SIG-M5 (cell line): ENCODE results near the gene ATP9B.
"Not testable (repeated sequence)": the region's sequence is repeated elsewhere in the genome, so short reads cannot be mapped to it uniquely, and the experiment has no call there.

Source experiments
- DNase-seq: peaks from one replicate; lab custom pipeline; 2025; lab: John Stamatoyannopoulos, UW

ATP9B gene

DNA sequence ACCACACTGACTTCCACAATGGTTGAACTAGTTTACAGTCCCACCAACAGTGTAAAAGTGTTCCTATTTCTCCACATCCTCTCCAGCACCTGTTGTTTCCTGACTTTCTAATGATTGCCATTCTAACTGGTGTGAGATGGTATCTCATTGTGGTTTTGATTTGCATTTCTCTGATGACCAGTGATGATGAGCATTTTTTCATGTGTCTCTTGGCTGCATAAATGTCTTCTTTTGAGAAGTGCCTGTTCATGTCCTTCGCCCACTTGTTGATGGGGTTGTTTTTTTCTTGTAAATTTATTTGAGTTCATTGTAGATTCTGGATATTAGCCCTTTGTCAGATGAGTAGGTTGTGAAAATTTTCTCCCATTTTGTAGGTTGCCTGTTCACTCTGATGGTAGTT, 216.0 kb downstream of the ATP9B start:
- DNase-seq, result not testable (repeated sequence)

DNA sequence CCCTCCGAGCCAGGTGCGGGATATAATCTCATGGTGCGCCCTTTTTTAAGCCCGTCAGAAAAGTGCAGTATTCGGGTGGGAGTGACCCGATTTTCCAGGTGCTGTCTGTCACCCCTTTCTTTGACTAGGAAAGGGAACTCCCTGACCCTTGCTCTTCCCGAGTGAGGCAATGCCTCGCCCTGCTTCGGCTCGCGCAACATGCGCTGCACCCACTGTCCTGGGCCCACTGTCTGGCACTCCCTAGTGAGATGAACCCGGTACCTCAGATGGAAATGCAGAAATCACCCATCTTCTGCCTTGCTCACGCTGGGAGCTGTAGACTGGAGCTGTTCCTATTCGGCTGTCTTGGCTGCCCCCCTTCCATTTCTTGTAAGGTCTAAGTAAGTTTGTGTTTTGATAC, 221.2 kb downstream of the ATP9B start:
- DNase-seq, result not testable (repeated sequence)

DNA sequence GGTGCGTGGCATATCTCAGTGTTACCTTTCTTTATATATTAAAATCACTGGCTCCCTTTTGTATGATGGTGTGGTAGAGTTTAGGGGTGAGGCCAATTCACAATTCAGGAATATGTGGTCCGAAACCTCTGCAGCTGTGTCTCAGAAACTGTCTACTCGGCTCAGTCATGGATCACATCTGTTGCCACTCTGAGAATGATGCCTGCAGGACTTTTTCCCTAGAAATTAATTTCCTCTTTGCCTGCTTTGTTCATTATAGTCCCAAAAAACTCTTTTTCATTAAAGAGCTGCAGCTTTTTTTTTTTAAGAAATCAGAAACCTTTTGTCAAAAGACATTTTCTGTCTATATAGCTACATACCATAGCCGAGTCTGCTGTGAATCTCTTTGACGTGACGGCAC, 221.7 kb downstream of the ATP9B start:
- DNase-seq, result no peak

DNA sequence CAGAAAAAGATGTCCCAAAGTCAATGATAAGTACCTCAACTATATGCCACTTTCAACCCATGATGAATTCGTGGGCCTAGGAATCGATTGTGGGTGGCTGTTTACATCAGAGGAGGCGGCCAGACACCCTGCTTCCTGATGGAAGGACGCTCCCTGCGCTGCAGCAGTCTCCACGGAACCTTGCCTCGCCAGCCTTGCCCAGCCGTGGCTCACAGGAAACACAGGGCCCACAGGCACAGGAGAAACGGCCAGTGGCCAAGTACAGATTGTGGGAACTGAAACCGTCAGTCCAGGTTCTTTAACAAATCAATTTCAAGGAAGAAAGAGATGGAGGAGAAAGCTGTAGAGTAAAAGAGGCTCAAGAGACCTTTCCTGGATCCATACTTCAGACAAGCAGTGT, 225.0 kb downstream of the ATP9B start:
- no peak for DNase-seq

DNA sequence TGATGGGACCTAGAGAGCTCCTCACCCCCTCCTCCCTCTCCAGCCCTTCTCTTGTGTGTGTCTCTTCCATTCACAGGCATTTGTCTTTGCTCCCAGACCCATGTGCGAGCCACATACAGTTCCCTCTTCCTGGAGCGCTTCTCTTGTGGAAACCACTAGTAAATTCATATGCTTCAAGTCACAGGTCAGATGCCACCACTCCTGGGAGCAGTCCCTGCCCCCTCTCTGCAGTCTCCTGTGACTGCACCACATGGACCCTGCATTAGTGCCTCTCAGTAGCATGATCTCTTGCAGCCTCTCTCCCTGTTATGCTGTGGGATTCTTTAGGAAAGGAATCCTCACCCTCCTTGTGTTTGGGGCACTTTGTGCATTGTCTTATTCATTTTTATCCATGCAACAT, 230.1 kb downstream of the ATP9B start:
- no peak for DNase-seq

DNA sequence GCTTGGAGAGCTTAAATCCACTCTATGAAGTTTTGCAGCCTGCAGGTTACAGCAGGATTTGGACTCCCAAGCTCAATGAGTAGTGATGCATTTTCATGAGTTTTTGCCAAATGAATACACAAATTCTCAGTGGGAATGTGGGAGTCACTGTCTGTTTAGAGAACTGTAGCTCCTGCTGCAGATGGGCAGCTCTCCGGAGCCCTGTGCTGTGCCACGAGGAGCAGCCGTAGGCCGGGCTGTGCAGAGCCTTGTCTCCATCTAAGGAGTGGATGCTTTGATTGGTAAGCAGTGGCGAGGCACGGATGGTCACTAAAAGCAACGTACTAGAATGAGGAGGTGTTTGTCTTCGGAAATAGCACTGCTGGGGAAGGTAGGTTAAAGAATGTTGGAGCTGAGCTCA, 230.5 kb downstream of the ATP9B start:
- DNase-seq, result no peak

DNA sequence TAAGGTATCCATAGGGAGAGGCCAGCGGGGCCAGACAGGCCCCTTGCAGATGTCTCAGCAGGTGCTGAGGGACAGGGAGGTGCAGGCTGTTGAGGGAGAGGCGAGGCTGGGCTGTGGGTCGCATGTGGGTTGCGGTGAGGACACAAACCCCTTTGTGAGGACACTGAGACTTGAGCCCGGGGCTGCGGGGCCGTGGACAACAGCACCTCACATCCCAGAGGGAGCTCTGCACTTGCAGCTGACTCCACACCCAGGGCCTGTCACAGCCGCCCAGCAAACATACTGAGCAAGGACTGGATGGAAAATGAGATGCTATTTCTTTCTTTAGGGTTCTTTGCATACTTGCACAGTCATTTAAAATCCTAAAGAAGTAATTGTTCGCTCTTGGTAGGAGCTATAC, 231.2 kb downstream of the ATP9B start:
- no peak for DNase-seq

DNA sequence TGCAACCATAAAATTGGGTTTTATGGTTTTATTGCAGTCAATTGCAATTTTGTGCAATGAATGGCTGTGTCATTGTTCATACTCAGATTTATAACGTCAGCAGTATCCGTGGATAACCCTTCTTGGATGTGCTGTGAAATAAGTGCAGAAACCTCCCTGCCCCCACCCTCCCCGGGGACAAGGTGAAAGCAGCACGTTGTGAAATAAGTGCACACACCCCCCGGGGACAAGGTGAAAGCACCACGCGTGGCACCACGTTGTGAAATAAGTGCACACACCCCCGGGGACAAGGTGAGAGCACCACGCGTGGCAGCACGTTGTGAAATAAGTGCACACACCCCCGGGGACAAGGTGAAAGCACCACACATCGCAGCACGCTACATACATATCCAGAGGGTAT, 232.9 kb downstream of the ATP9B start:
- DNase-seq, result no peak

DNA sequence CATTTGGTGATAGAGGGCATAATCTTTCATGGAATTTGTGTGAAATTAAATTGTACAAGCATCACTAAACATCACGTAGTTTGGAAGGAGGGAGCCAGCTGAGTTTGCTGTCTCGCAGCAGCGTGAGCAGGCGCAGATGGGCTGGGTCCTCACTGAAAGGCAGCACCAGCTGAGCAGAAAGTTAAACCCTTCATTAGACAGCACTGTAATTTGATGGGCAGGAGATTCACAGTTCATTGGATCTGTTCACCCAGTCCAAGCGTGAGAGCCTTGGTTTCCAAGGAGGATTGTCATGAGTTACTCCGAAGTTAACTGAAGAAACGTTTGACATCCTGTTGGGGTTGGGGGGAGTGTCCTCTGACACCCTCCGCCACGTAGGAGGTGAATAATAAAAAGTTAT, 236.7 kb downstream of the ATP9B start:
- DNase-seq, result no peak

DNA sequence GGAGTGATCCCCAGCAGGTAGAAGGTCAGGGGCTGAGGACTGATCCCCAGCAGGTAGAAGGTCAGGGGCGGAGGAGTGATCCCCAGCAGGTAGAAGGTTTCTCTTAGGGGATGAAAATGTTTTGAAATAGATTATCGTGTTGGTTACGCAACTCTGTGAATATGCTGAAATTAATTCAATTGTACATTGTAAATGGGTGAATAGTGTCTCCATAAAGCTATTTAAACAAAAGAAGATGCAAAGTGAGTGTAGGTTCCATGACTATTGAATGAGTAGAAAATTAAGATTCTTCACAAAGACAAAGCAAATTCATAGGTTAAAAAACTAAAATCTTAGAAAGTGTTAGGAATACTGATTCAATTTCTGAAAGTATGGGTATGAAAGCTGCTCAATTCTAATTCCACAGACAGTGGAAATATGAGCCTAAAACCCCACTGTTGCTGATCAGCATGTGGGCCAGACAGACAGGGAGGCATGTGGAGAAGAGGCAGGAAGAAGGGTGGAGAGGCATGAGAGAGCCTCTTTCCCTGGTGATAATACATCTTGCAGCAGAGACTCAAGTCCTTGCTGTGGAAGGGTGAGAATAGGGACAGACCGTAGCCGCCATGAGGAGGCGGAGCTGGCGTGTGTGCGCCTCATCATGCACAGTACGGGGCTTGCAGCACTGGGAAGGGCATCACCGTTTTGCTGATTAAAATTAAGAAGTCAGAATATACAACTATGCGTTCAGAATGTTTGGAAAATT, 240.6 kb downstream of the ATP9B start:
- DNase-seq, result no peak

DNA sequence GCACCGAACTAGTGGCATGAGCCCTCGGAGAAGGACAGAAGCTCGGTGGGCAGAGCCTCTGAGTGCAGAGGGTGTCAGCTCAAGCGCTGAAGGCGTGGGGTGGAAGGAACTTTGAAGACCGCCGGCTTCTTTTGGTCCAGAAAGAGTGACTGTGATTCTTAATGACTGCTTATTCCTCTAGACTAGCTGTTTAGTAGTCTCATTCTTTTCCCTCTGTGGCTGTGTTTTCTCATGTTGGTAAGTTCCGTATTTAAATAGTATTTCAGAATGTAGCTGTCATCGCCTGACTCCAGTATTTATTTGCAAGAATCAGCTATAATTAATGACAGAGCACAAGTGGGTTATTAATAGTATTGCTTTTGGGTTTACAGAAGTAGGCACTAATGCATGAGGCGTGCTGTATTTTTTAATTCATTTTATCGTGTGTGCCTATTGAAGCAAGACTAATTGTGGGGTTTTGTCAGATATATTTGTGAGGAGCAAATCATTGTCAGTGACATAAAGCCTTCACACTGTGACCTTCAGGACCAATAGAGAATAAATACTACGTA, 245.7 kb downstream of the ATP9B start:
- no peak for DNase-seq

DNA sequence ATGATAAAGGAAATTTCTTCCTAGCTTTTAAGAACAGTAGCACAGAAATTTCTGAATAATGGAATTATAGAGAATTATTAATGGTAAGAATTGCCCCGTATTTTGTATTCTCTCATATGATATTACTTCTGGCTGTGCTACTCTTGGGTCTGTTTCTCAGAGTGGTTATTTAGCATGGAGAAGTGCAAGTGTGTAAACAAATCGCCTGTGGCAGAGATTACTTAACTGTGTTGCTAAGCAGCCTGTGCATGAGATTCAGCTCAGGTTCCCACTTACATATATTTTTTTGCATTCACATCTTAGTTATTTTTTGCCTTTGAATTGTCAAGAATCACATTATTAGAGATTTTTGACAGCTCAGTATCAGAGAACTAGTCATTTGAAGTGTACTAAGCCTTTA, 246.4 kb downstream of the ATP9B start:
- no peak for DNase-seq

DNA sequence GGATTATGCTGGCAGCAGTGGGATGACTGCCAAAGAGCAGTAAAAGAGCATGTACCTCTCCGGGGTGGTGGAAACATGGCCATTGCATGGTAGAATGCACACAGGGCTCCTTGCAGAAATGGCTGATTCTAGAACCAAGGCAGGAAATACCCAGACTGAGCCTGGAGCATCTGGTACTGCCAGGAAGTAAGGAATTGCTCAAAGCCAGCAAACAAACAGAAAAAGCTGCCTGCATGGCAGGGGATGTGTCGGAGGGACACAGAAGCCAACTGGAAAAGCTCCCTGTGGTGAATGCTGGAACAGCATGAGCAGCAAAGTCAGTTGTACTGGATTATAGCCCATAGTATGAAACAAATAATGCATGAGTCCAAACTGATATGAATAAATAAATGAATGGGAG, 248.5 kb downstream of the ATP9B start:
- no peak for DNase-seq

DNA sequence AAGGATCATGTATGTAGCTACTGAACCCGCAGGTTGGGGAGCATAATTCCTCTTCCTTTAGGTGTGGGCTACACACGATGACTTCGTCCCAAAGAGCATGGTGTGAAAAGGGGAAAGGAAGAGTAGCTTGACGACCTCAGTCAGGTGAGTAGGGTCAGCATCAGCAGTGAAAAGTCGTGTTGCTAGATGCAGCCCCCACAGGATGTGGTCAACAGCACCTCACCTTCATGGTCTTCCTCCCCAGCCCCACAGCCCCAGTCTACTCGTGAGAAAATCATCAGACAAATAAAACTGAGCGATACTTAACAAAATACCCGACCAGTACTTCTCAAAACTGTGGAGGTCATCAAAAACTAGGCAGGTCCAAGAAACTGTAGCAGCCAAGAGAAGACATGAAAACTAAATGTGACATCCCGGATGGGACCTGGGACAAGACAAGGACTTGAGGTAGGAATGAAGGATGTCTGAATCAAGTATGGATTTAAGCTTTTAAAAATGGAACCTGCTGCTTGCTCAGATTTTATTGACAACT, 249.0 kb downstream of the ATP9B start:
- no peak for DNase-seq

DNA sequence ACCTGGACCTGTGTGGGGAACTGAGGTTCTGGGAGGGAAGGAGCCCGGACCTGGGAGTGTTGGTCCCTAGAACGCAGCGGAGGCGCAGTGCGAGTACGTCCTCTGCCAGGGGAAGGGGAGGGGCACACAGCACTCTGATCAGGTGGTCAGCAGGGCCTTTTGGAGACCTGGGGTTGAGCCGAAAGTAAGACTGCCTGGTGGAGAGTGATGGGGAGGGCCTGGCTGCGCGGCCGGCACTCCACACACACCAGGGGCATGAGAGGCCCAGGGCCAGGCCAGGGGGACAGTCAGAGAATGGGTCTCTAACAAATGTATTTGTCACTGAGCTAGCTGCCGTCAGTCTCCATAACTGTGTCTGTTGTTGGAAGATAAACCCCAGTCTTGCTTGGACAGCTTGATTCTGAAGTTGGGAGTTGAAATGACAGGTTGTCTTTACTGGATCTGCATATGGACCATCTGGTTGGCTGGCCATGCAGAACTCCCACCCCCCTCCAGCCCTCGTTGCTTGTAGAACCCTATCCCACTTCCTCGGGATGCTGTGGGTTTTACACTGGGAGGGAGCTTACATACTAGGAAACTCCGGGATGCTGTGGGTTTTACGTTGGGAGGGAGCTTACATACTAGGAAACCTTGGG, 251.1 kb downstream of the ATP9B start:
- no peak for DNase-seq

DNA sequence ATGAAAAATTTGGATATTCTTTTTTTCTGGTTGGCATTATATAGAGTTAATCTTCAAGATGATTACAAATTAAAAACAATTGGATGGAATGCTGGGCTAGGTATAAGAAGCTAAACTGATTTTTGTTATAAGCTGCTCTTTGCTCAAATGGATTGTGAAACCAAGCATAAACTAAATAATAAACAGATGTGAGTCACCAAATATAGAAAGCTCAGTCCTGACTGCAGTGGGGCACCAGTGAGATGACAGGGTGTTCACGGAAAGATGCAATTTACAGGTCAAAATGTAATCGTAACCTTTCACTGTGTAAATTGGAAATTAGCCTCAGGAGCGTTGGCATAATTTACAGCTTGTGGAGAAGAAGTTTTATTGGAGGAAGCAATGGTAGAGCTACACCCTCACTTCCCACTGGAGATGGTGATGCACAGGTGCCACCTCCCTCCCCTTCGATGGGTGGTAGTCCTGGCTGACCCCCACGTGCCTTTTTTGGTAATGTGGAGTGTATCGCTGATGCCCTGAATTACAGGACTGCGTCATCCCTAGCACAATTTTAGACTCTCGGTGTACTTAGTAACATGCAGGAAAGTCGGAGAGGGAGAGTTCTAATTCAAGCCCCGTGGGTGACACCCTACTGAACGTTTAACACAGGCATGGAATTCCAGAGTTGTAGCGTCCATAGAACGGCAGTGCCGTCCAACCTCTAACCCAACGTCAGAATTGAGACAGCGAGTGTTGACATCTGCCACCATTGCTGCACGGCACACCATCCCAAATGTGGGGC, 252.6 kb downstream of the ATP9B start:
- DNase-seq, result no peak

DNA sequence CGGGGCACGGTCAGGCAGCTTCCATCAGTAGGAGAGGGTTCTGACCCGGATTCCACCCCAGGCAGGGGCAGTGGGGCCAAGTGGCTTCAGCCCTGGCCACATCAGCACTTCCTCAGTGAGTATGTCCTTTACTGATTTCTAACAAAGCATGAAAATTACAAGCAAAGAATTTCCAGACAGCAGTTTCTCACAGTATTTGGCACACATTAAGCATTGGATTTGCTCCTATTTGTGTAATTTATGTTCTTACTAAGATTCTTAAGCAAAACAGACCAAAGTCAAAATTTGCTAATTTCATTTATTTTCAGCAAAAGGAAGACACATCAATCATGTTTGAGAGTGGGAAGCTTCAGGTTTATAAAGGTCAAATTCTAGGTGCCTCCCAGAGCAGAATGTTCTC, 253.2 kb downstream of the ATP9B start:
- no peak for DNase-seq

DNA sequence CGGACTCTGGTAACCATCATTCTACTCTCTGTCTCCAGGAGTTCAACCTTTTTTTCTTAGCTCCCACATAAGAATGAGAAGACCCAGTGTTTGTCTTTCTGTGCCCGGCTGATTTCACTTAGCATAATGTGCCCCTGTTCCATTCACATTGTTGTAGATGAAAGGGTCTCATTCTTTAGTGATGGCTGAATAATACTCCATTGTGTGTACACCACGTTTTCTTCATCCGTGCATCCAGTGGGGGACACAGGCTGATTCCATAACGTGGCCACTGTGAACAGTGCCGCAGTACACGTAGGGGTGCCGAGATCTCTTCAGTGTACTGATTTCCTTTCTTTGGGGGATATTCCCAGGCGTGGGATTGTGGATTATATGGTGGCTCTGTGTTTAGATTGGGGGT, 254.3 kb downstream of the ATP9B start:
- no peak for DNase-seq

DNA sequence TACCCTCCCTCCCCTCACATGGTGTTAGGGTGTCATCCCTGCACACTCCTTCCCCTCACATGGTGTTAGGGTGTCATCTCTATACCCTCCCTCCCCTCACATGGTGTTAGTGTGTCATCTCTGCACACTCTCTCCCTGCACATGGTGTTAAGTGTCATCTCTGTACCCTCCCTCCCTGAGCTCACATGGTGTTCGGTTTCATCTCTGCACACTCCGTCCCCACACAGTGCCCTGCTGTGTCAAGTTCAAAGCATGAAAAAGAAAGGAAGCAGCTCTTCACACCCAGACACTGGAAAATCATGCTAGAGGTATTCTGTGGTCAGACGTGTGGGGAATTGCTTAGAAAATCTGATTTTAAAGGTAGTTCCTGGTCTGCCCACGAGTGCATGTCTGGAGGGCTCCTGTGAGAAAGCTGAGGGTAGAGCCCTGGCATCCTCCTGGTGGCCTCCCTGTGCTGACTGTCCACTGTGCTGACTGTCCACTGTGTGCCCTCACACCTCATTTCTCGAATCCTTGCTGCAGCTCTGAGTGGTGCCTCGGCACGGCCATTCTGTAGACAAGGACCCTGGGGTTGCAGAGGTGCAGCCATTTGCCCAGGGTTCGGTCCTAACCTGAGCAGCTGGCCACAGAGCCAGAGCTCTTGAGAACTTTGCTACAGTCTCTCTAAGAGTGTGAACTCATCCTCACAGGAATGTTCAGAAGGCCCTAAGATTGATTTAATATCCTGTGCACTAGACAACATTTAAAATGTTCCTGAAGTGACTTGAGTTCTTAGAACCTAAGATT, 257.4 kb downstream of the ATP9B start:
- DNase-seq, result no peak

DNA sequence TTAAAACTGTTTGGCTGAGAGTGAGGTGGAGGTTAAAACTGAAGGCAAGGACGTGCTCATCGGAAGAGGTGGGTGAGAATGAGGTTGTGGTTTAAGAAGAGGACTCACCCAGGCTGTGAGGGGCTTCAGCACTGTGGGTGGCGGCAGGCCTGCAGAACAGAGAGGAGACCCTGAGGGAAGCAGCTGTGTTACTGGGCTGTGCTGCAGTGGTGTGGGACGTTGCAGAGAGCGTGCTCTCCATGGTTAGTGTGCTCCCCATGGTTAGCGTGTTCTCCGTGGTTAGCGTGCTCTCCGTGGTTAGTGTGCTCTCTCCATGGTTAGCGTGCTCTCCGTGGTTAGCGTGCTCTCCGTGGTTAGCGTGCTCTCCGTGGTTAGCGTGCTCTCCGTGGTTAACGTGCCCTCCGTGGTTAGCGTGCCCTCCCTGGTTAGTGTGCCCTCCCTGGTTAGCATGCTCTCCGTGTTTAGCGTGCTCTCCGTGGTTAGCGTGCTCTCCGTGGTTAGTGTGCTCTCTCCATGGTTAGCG, 258.1 kb downstream of the ATP9B start:
- DNase-seq, result no peak

DNA sequence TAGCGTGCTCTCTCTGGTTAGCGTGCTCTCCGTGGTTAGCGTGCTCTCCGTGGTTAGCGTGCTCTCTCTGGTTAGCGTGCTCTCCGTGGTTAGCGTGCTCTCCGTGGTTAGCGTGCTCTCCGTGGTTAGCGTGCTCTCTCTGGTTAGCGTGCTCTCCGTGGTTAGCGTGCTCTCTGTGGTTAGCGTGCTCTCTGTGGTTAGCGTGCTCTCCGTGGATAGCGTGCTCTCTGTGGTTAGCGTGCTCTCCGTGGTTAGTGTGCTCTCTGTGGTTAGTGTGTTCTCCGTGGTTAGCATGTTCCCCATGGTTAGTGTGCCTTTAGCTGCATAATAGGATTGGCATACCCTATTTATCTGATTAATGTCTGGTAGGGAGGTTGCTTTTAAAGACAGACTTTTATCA, 258.7 kb downstream of the ATP9B start:
- not testable (repeated sequence) for DNase-seq

DNA sequence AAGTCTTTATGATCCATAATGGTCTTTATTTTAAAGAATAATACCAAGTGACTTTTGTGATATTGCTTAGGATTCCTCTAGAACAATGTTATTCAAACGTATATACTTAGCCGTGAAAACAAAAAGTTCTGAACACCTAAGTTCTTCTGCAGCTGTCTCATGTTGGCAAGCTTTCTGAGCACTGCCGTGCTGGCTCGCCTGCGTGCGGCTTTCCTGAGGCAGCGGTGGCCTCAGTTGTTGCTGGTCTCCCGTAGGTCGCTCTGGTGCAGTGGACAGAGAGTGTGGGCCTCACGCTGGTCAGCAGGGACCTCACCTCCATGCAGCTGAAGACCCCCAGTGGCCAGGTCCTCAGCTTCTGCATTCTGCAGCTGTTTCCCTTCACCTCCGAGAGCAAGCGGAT, 259.7 kb downstream of the ATP9B start:
- DNase-seq, result no peak
